ENCODE measurements around the gene ZNF474. TPM values are rescaled to one million over a fixed set of nuclear protein-coding genes. Genes with fewer than 3 reads are reported as not detected.

Gene ZNF474
- total RNA-seq, 2 donors from 2014 or later: not detected

DNA sequence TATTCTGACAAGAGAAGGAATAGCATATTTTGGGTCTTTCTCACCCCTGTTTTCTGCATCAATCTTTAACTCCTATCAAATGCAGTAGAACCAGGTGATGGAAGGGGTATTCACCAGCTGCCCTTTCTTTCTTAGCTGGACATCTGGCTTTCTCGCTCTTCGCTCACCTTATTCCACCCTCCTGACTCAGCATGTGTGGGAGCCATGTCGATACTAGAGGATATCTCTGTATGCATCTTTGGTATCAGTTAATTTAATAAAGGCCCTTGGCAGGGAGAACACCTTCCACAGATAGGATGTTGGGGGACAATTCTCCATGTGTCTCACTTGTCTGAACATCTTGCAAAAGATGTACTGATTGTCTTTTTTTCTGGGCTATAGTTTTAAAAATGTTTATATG lies 71.5 kb downstream of the ZNF474 start:
- WGBS, 2 donors: 67 to 76% methylated on average over 3 of the region's 3 CpGs
- H3K4me3 ChIP-seq: no peak overlapping the region
- ATAC-seq: no peak
- no peaks in the 10 kb centered on the region for H3K4me1 ChIP-seq
- intact Hi-C loops (cut with DNase I): no loop called here
- TF ChIP-seq, protein P1, sequence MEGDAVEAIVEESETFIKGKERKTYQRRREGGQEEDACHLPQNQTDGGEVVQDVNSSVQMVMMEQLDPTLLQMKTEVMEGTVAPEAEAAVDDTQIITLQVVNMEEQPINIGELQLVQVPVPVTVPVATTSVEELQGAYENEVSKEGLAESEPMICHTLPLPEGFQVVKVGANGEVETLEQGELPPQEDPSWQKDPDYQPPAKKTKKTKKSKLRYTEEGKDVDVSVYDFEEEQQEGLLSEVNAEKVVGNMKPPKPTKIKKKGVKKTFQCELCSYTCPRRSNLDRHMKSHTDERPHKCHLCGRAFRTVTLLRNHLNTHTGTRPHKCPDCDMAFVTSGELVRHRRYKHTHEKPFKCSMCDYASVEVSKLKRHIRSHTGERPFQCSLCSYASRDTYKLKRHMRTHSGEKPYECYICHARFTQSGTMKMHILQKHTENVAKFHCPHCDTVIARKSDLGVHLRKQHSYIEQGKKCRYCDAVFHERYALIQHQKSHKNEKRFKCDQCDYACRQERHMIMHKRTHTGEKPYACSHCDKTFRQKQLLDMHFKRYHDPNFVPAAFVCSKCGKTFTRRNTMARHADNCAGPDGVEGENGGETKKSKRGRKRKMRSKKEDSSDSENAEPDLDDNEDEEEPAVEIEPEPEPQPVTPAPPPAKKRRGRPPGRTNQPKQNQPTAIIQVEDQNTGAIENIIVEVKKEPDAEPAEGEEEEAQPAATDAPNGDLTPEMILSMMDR (IDR thresholded peaks at IDR 0.05): no peak
- no peak for TF ChIP-seq POLR2A (IDR thresholded peaks at IDR 0.05)
- no peaks in the 10 kb centered on the region for H3K27me3 ChIP-seq
- no peaks in the 10 kb centered on the region for H3K36me3 ChIP-seq (replicated peaks in 1 of 2; ENCODE audit: insufficient read depth in 1 of 2, low read depth in 2 of 2)
- H3K27ac ChIP-seq: no peak overlapping the region
- no peaks in the 10 kb centered on the region for H3K9me3 ChIP-seq
- DNase-seq: no peak

DNA sequence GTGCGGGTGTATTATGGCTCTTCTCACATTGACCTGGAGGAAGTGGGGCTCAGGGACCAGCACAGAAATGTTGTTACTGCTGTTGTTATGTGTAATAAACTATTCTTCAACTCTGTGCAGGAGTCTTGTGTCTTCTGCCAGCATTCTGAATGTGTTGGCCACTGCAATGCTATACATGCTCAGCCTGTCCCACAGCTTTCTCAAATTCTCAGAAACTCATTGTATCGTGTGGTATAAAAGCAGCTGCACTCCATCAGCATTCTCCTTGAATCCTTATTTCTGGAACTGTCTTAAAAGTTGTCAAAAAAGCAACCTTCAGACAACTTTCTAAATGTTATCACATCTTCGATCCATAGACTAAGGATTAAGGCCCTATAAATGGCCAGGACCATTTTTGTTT lies 72.0 kb downstream of the ZNF474 start:
- H3K27ac ChIP-seq: no peak overlapping the region

DNA sequence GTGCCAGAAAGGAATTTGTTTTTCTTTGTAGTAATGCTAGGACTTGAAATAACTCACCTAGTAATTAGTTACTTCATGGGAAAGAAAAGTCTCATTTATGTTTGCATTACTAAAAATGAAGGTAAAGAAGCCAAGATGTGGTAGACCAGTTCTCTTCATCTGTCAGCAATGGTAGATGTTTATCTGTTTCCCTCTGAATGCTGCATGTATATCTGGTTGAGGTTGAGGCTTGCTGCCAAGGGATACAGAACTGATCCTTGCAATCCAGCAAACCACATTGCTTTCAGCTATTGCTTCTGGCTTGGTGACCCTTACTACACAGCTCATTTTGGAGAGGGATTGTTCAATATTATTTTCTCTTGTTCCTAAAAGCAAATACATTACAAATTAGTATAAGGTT lies 73.6 kb downstream of the ZNF474 start:
- no peak for DNase-seq
- Histone ChIP-seq H3K4me1 (no peaks in the 10 kb centered on the region), H3K27ac (no peak overlapping the region), H3K36me3 (replicated peaks in 1 of 2; ENCODE audit: insufficient read depth in 1 of 2, low read depth in 2 of 2) (no peaks in the 10 kb centered on the region), H3K27me3 (no peaks in the 10 kb centered on the region), H3K9me3 (no peaks in the 10 kb centered on the region), H3K4me3 (no peak overlapping the region)
- TF ChIP-seq POLR2A (IDR thresholded peaks at IDR 0.05): no peak
- TF ChIP-seq, protein P1 (IDR thresholded peaks at IDR 0.05): no peak
- intact Hi-C loops (cut with DNase I): no loop called here
- ATAC-seq: no peak

More for the DNA sequence above, 72.0 kb downstream of the ZNF474 start:
- no peak for DNase-seq
- no peak for TF ChIP-seq POLR2A (IDR thresholded peaks at IDR 0.05)
- TF ChIP-seq, protein P1 (IDR thresholded peaks at IDR 0.05): no peak
- H3K4me1 ChIP-seq: no peaks in the 10 kb centered on the region
- 63 to 80% methylated on average over 3 of the region's 3 CpGs for WGBS, 2 donors
- no peak overlapping the region for H3K4me3 ChIP-seq
- no peaks in the 10 kb centered on the region for H3K9me3 ChIP-seq
- intact Hi-C loops (cut with DNase I): no loop called here
- no peaks in the 10 kb centered on the region for H3K27me3 ChIP-seq
- ATAC-seq: no peak
- no peaks in the 10 kb centered on the region for H3K36me3 ChIP-seq (replicated peaks in 1 of 2; ENCODE audit: insufficient read depth in 1 of 2, low read depth in 2 of 2)

Other genes with a start within 250 kb of the ZNF474 start
- gene SRFBP1, start 167.6 kb upstream of the ZNF474 start, total RNA-seq: 10 to 100 TPM in 1 of 2 donors, 1 to 10 TPM in 1; 7.0 to 52.1 TPM
- gene LOX, start 51.3 kb upstream of the ZNF474 start, total RNA-seq: 10 to 100 TPM in 1 of 2 donors, 1 to 10 TPM in 1; 6.6 to 14.0 TPM
- 1 to 10 TPM; 1.3 to 2.6 TPM for gene SNCAIP, start 182.7 kb downstream of the ZNF474 start, total RNA-seq

All from body of pancreas (tissue), 4 donors.